ENCODE measurements around the gene P4HA1. TPM values are rescaled to one million over a fixed set of nuclear protein-coding genes. Genes with fewer than 3 reads are reported as not detected.

Gene P4HA1
- total RNA-seq, 1 experiment from 2014 or later: 58.5 TPM

Other genes with a start within 250 kb of the P4HA1 start
- not detected for gene OIT3, start 203.1 kb downstream of the P4HA1 start, total RNA-seq (2021; ENCODE audit: unreplicated experiment)
- gene PLA2G12B, start 142.1 kb downstream of the P4HA1 start, total RNA-seq (2021; ENCODE audit: unreplicated experiment): not detected
- gene NUDT13, start 13.6 kb upstream of the P4HA1 start, total RNA-seq (2021; ENCODE audit: unreplicated experiment): 6.1 TPM
- 53.9 TPM for gene ECD, start 71.1 kb upstream of the P4HA1 start, total RNA-seq (2021; ENCODE audit: unreplicated experiment)
- gene FAM149B1, start 71.3 kb upstream of the P4HA1 start, total RNA-seq (2021; ENCODE audit: unreplicated experiment): 20.8 TPM
- gene DNAJC9, start 150.4 kb upstream of the P4HA1 start, total RNA-seq (2021; ENCODE audit: unreplicated experiment): 63.5 TPM
- gene MRPS16, start 155.8 kb upstream of the P4HA1 start, total RNA-seq (2021; ENCODE audit: unreplicated experiment): 199 TPM